ENCODE measurements around the gene MOXD1.

DNA sequence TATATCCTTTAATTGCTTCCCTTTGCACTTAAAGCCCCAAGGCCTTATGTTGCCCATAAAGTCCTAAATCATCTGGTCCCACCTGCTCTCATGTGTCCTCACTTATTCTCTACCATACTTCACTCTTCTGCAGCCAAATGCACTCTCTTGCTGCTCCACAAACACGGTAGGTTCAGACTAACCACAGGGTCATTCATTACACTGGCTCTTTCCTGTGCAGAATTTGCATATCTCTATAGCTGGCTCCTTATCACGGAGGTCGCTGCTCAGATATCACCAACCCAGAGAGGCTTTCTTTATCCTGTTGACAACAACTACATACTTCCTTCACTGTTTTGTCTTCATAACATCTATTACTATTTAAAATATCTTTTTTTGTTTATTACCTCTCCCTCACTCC, 86.8 kb downstream of the MOXD1 start:
- TF ChIP-seq, protein P1, sequence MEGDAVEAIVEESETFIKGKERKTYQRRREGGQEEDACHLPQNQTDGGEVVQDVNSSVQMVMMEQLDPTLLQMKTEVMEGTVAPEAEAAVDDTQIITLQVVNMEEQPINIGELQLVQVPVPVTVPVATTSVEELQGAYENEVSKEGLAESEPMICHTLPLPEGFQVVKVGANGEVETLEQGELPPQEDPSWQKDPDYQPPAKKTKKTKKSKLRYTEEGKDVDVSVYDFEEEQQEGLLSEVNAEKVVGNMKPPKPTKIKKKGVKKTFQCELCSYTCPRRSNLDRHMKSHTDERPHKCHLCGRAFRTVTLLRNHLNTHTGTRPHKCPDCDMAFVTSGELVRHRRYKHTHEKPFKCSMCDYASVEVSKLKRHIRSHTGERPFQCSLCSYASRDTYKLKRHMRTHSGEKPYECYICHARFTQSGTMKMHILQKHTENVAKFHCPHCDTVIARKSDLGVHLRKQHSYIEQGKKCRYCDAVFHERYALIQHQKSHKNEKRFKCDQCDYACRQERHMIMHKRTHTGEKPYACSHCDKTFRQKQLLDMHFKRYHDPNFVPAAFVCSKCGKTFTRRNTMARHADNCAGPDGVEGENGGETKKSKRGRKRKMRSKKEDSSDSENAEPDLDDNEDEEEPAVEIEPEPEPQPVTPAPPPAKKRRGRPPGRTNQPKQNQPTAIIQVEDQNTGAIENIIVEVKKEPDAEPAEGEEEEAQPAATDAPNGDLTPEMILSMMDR (IDR thresholded peaks at IDR 0.05; ENCODE audit: insufficient read depth, low read length, poor library complexity, severe bottlenecking), result no peak
- TF ChIP-seq EZH2phosphoT487 (conservative IDR thresholded peaks at IDR 0.05; ENCODE audit: low read length), result no peak

All from SU-DHL-6 (cell line).